PFSK-1 (cell line): ENCODE measurements around the gene KSR2.

Experiments used
- FOXP2 ChIP-seq: optimal IDR thresholded peaks from 2 replicates; pipeline ENCODE3; 2011; ENCODE audit warnings: borderline replicate concordance, control low read depth, inconsistent platforms; ENCODE audit not compliant: insufficient read depth; ENCODE audit errors: extremely low read length, extremely low read depth
- POLR2AphosphoS5 ChIP-seq: IDR thresholded peaks from 2 replicates; pipeline ENCODE4 v1.6.1; 2012; ENCODE audit warnings: low read depth, mild to moderate bottlenecking, control low read depth, low read length, moderate library complexity
- SIN3A ChIP-seq: IDR thresholded peaks from 2 replicates; pipeline ENCODE4 v1.6.1; 2012; ENCODE audit warnings: mild to moderate bottlenecking, low read length, moderate library complexity, borderline replicate concordance; ENCODE audit not compliant: insufficient read depth
- TAF1 ChIP-seq: IDR thresholded peaks from 2 replicates; pipeline ENCODE4 v1.6.1; 2012; ENCODE audit warnings: low read length, control low read depth, borderline replicate concordance; ENCODE audit not compliant: insufficient read depth
- TF ChIP-seq, protein P1 (sequence below), 2 experiments: IDR thresholded peaks; 2 replicates each; pipeline versions ENCODE4 v1.6.1 to v1.8.0; 2011 to 2012; ENCODE audit warnings: low read depth in 2 of 2, low read length in 2 of 2, control low read depth in 1 of 2, inconsistent platforms in 1 of 2, mild to moderate bottlenecking in 1 of 2, moderate library complexity in 1 of 2; ENCODE audit not compliant: insufficient read depth in 1 of 2

DNA sequence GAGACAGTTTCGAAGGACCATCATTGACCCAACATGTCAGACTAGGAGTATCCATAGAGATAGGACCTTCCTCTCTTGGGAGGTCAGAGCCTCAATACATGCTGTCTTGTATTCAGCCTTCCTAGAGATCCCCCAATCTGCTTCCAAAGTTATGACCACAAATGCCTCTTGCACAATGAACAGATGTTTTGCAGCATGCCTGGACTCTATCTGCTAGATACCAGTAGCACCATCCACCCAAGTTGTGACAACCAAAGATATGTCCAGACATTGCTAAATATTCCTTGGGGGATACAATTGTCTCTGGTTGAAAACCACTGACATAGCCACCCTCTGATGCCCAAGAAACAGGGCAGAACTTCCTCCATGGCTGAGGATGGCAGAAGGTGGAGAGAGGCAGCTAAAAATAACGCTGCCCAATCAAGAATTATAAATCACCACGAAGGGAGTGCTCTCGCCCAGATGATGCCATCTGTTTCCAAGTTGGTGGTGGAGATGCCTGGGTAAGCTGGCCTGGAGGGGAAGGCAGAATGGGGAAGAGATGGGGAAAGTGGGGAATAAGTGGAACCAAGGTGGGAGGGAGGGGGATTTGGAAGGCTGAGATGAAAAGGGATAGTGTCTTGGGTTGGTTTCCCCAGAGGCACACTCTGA, 564.5 kb downstream of the KSR2 start:
- TF ChIP-seq TAF1, result no peak
- TF ChIP-seq, protein P1, sequence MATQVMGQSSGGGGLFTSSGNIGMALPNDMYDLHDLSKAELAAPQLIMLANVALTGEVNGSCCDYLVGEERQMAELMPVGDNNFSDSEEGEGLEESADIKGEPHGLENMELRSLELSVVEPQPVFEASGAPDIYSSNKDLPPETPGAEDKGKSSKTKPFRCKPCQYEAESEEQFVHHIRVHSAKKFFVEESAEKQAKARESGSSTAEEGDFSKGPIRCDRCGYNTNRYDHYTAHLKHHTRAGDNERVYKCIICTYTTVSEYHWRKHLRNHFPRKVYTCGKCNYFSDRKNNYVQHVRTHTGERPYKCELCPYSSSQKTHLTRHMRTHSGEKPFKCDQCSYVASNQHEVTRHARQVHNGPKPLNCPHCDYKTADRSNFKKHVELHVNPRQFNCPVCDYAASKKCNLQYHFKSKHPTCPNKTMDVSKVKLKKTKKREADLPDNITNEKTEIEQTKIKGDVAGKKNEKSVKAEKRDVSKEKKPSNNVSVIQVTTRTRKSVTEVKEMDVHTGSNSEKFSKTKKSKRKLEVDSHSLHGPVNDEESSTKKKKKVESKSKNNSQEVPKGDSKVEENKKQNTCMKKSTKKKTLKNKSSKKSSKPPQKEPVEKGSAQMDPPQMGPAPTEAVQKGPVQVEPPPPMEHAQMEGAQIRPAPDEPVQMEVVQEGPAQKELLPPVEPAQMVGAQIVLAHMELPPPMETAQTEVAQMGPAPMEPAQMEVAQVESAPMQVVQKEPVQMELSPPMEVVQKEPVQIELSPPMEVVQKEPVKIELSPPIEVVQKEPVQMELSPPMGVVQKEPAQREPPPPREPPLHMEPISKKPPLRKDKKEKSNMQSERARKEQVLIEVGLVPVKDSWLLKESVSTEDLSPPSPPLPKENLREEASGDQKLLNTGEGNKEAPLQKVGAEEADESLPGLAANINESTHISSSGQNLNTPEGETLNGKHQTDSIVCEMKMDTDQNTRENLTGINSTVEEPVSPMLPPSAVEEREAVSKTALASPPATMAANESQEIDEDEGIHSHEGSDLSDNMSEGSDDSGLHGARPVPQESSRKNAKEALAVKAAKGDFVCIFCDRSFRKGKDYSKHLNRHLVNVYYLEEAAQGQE (IDR thresholded peaks at IDR 0.05; ENCODE audit: insufficient read depth in 1 of 2, low read depth in 2 of 2, low read length in 2 of 2), result no peak
- TF ChIP-seq POLR2AphosphoS5, result no peak
- no peak for TF ChIP-seq FOXP2
- TF ChIP-seq SIN3A, result no peak
